HS-5 (cell line): Measurements from ENCODE around the gene TAMALIN.

Source experiments
- DNase-seq: peaks from one replicate; pipeline ENCODE4 v3.0.0-alpha.2; 2012; ENCODE audit warnings: low read depth

TAMALIN gene

GRCh38 chr12:52037248-52037861, 30.6 kb downstream of the TAMALIN start:
- no peak for DNase-seq

GRCh38 chr12:52038447-52038846, 31.7 kb downstream of the TAMALIN start:
- DNase-seq: no peak

- DNase-seq: no peak
Measured at GRCh38 chr12:52041035-52041434, 34.3 kb downstream of the TAMALIN start.

- no peak for DNase-seq
Measured at GRCh38 chr12:52041695-52042123, 35.0 kb downstream of the TAMALIN start.

GRCh38 chr12:52042706-52043385, 36.1 kb downstream of the TAMALIN start:
- no peak for DNase-seq

GRCh38 chr12:52043386-52044212, 36.9 kb downstream of the TAMALIN start:
- no peak for DNase-seq

GRCh38 chr12:52044292-52044983, 37.7 kb downstream of the TAMALIN start:
- DNase-seq: no peak

- no peak for DNase-seq
Measured at GRCh38 chr12:52045794-52046199, 39.1 kb downstream of the TAMALIN start.

- no peak for DNase-seq
Measured at GRCh38 chr12:52046859-52047258, 40.1 kb downstream of the TAMALIN start.

- DNase-seq: no peak
Measured at GRCh38 chr12:52049286-52049685, 42.5 kb downstream of the TAMALIN start.

GRCh38 chr12:52049688-52050087, 42.9 kb downstream of the TAMALIN start:
- DNase-seq: no peak

GRCh38 chr12:52050116-52050757, 43.5 kb downstream of the TAMALIN start:
- DNase-seq: no peak

- peak; percentile 57 for DNase-seq
Measured at GRCh38 chr12:52050758-52051541, 44.2 kb downstream of the TAMALIN start, which contains the start of gene NR4A1. Gene NR4A1 (plus strand): TSS chr12:52051442. CDS start chr12:52054329, 2,887 bp downstream.

- no peak for DNase-seq
Measured at GRCh38 chr12:52052468-52053186, 45.9 kb downstream of the TAMALIN start.

GRCh38 chr12:52053536-52054209, 46.9 kb downstream of the TAMALIN start:
- DNase-seq: no peak

DNA sequence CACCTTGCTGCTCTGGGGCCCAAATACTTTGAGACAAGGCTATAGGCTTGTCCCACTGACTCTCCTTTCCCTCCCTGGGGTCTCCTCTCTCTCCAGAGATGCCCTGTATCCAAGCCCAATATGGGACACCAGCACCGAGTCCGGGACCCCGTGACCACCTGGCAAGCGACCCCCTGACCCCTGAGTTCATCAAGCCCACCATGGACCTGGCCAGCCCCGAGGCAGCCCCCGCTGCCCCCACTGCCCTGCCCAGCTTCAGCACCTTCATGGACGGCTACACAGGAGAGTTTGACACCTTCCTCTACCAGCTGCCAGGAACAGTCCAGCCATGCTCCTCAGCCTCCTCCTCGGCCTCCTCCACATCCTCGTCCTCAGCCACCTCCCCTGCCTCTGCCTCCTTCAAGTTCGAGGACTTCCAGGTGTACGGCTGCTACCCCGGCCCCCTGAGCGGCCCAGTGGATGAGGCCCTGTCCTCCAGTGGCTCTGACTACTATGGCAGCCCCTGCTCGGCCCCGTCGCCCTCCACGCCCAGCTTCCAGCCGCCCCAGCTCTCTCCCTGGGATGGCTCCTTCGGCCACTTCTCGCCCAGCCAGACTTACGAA, 47.6 kb downstream of the TAMALIN start:
- no peak for DNase-seq

GRCh38 chr12:52054833-52055730, 48.3 kb downstream of the TAMALIN start:
- no peak for DNase-seq
